GM18508 (cell line): ENCODE data around the gene GRM2.
A peak's percentile ranks its signal among the peaks of the same experiment; 100 is the strongest.

Source experiments
- ATAC-seq: cut with Tn5 transposase; IDR thresholded peaks from one replicate; pipeline ENCODE4 v1.9.1; 2021; ENCODE audit warnings: moderate number of reproducible peaks; ENCODE audit not compliant: insufficient read depth, unreplicated experiment

GRM2 gene

DNA sequence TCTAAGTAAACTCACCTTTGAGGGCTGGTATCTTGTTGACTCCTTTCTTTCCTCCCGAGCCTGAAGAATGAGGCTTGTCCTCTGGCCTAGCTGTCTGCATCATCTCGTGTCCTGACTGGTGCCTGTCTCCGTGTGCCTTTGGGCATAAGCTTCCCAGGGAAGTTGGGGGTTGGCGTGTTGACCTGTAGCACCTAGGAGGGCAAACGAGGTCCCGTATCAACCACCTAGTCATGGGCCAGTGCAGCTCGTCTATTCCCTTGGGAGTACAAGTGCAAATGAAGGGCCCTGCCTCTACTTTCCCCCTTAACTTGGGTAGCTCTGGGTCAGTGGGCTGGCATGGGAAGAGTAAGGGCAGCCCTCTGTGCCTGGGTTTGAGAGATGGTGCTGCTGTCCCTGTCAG, 27.1 kb upstream of the GRM2 start:
- no peak for ATAC-seq

GRCh38 chr3:51680196-51680595, 26.7 kb upstream of the GRM2 start:
- ATAC-seq, result no peak

- no peak for ATAC-seq
Measured at GRCh38 chr3:51680663-51681230, 26.1 kb upstream of the GRM2 start.

- no peak for ATAC-seq
Measured at GRCh38 chr3:51681453-51681852, 25.4 kb upstream of the GRM2 start.

DNA sequence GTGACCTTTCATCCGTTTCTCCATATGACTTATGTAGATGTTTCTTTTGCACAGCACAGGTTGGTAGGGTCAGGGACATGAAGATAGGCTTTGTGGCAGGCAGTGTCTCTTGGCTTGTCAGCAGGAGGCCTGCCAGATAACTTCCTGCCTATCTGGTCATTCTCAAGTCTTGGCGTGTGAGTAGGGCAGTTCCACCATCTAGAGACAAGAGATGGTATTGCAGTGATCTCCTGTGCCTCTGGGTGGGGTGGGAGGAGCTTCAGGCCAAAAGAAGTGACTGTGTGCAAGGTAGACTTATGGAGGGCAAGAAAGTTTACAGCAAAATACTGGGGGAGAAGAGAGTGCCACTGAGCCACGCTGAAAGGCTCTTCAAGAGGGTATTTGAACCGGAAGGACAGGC, 24.8 kb upstream of the GRM2 start:
- ATAC-seq, result peak; percentile 38

GRCh38 chr3:51682526-51682925, 24.3 kb upstream of the GRM2 start:
- ATAC-seq, result no peak

DNA sequence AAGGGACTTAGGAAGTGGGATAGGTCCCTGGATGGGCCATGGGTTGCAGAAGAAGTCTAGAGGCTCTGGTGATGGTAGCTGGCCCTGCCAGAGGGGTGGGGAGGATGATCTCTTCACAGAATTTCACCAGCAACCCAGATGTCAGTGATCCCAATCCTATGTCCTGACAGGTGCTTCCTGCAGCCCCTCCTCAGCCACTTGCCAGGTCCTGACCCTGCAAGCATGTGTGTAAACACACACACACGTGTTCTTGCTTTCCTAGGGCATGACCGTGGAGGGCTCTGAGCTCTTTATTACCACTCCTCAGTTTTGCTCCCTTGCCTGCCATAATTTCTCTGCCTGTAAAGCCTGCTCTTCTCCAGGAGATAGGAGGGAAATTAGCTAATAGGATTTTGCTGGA, 23.3 kb upstream of the GRM2 start:
- ATAC-seq, result no peak

GRCh38 chr3:51684971-51685751, 21.7 kb upstream of the GRM2 start:
- ATAC-seq, result no peak

GRCh38 chr3:51686056-51686455, 20.8 kb upstream of the GRM2 start:
- no peak for ATAC-seq

DNA sequence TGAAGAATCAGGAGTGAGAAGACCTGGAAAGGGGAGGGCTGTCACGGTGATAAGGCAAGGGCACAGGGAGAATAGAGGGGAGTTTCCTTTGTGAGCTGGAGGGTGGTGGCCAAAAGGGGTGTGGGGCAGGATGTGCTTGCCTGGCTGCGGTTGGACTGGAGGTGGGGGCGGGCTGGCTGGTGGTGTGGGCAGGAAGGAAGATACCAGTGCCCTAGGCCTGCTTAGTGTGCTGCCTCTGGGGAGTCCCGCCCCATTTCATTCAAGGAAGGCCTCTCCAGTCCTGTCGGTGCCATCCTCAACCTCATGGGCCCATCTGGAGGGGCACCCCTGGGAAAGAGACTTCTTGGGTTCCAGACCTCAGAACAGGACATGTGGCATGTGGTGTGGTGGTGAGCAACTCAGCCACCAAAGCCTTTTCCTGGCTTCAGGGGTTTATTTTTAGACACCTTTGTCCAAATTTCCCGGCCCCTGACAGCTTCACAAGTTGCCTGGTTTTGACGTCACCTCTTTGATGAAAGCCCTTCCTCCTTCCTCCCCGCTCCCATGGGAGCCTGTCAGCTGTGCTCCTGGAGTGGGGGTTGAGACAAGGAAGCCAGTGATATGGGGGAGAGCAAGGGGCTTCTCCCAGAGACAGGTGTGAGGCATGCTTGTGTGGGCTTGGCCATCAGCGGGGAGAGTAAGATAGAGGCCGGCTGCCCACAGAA, 20.2 kb upstream of the GRM2 start:
- ATAC-seq, result no peak

- ATAC-seq, result no peak
Measured at GRCh38 chr3:51687431-51688205, 19.2 kb upstream of the GRM2 start.

GRCh38 chr3:51688206-51688600, 18.7 kb upstream of the GRM2 start:
- ATAC-seq, result no peak

DNA sequence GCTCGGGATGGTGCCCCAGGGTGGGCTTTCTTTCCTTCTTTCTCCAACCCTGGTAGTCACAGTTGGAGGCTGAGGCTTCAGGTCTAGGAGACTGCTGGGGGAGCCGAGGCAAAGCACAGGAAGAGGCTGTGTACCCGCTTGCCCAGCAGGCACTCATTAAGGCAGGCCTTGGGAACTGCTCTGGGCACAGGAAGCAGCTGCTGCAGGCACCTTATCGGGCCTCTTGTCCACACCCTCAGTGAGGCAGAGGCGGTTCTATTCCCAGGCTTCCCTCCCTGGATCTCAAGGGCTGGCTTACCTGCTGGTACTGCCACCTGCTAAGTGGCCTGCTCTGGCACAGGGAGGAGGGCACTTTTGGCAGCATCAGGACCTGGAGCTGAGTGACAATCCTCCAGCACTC, 15.8 kb upstream of the GRM2 start:
- no peak for ATAC-seq

DNA sequence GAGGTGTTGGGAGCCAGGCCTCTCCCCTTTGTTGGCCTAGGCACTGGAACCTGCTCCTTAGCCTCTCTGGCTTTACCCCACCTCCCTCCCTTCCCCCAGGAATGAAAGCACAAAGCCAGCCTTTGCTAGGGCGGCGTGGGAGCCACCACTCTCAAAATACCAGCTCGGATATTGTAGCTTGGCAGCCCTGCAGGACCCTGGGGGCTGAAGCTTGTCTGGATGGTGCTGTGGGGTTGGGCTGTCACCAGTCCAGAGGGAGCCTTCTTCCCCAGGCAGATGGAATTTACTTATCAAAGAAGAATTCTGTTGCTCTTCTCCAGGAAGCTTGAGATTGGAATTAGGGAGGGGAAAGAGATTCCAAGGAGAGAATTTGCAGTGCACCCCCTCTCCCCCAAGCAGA, 14.9 kb upstream of the GRM2 start:
- ATAC-seq, result no peak

GRCh38 chr3:51692980-51693395, 13.9 kb upstream of the GRM2 start:
- no peak for ATAC-seq

DNA sequence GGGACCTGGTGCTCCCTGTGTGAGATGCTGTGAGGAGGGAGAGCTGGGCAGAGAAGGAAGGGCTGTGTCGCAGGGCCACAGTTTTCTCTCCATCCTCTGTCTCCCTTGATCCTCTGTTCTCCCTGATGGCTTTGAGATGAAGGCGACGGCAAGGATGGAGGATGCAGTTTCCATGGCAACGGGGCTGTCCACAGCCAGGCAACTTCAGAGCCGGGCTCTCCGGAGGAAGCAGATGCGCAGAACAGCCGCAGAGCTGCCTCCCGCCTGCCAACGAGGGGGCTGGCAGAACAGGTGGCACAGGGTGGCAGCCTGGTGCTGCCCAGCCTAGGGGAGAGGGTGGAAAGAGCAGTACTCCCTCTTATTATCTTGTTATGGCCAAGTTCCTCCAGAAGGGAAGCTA, 9.9 kb upstream of the GRM2 start:
- no peak for ATAC-seq

DNA sequence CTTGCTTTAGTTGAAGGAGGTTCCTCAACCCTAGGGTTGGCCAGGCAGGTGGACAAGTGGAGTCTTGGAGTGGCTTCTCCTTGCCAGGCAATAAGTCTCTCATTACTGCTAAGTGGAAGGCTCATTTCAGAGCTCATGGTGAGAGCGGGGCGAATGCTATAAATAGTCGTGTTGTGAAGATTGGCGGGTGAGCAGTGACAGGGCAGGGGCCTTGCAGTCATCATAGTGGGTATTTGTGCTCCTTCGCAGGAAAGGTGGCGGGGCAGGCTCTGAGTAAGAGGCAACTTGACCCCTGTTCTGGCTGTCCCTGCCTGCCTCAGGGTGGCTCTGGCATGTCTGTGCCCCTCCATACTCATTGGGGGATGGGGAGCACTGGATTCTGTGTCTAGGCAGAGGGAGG, 8.7 kb upstream of the GRM2 start:
- ATAC-seq, result no peak

GRCh38 chr3:51700403-51700802, 6.5 kb upstream of the GRM2 start:
- no peak for ATAC-seq

- ATAC-seq, result no peak
Measured at GRCh38 chr3:51702156-51702555, 4.7 kb upstream of the GRM2 start.

- ATAC-seq, result no peak
Measured at GRCh38 chr3:51703068-51703760, 3.7 kb upstream of the GRM2 start.
